PC-3 (cell line): ENCODE data around the gene PCED1B.

ENCODE experiments used
- CTCF ChIP-seq: fragments of 300-600 bp; sonication (generic); conservative IDR thresholded peaks from 2 replicates; pipeline ENCODE4 v1.5.1; 2017; ENCODE audit warnings: antibody characterized with exemption, low read depth, mild to moderate bottlenecking, low read length
- EZH2phosphoT487 ChIP-seq: fragments of 300-600 bp; sonication (generic); IDR thresholded peaks from 2 replicates; pipeline ENCODE4 v1.6.1; 2018; ENCODE audit warnings: mild to moderate bottlenecking, antibody characterized with exemption, low read length, borderline replicate concordance

GRCh38 chr12:47078086-47078395, 1.4 kb upstream of the PCED1B start:
- TF ChIP-seq CTCF (no peak), EZH2phosphoT487 (no peak)
